IPS-20b (cell line): ENCODE data around the gene TWIST2.

ENCODE experiments used
- H3K27ac ChIP-seq: one replicate; pipeline ENCODE4 v1.5.1; 2013; ENCODE audit warnings: low read length
- H3K27me3 ChIP-seq: 2 replicates; pipeline ENCODE4 v1.6.1; 2013; ENCODE audit warnings: mild to moderate bottlenecking, low read length, inconsistent platforms; ENCODE audit not compliant: insufficient read depth
- H3K36me3 ChIP-seq: 2 replicates; pipeline ENCODE4 v1.6.1; 2013; ENCODE audit warnings: low read depth, mild to moderate bottlenecking, inconsistent platforms, low read length, moderate library complexity; ENCODE audit not compliant: insufficient read depth
- H3K4me1 ChIP-seq: 2 replicates; pipeline ENCODE4 v1.6.1; 2013; ENCODE audit warnings: mild to moderate bottlenecking, control low read depth, inconsistent platforms, low read length, moderate library complexity; ENCODE audit not compliant: insufficient read depth
- H3K4me3 ChIP-seq: 2 replicates; pipeline ENCODE4 v1.5.1; 2013; ENCODE audit warnings: mild to moderate bottlenecking, low read length, inconsistent platforms
- H3K9ac ChIP-seq: 2 replicates; pipeline ENCODE4 v1.6.1; 2013; ENCODE audit warnings: low read depth, mild to moderate bottlenecking, inconsistent platforms, low read length, moderate library complexity
- H3K9me3 ChIP-seq: 2 replicates; pipeline ENCODE4 v1.6.1; 2013; ENCODE audit warnings: mild to moderate bottlenecking, low read depth, low read length, inconsistent platforms; ENCODE audit not compliant: insufficient read depth

Gene TWIST2

DNA sequence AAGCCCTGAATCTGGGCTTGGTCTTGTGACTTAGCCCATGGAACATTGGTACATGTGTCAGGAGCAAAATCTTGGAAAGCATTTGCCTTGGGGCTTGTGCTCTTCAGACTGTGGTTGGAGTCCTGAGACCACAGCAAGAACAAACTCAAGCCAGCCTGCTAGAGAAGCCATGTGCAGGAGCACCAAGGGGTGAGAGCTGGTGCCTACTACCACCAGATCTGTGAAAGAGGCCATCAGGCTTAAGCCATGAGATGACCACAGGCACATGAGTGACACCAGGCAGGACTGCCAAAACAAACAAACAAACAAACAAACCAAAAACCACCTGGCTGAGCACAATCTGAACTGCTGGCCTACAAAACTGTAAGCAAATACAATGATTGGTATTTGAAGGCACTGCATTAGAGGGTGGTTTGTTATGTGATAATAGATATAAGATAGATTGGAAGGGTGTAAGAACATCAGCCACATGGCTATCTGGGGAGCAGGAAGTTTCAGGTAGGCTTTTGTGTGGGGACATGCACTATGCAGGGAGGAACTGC is 9.0 kb upstream of the TWIST2 start:
- Histone ChIP-seq H3K9ac (no peak overlapping the region), H3K27ac (no peak overlapping the region), H3K4me1 (no peaks in the 10 kb centered on the region), H3K36me3 (no peaks in the 10 kb centered on the region), H3K27me3 (peaks cover 10% of the 10 kb centered on the region), H3K9me3 (no peaks in the 10 kb centered on the region; the same call in 1 of the 2 replicates), H3K4me3 (no peak overlapping the region)

DNA sequence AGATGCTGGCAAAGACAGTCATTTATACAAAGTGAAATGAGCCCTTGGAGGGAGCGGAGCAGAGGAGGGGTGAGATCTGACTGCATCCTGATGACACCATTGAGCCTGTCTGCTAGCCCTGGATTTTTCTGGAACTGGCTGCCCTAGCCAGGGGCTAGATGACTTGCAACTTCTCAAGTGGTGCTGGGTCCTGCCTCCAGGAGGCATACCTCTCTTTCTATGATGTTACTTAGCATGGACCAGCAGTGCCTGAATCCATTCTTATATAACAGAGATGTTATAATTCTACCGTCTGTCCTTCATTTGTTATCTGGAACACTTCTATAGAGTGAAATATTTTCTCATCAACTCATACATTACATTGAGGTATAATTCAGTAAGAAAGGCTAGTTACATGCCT is 8.5 kb upstream of the TWIST2 start:
- no peaks in the 10 kb centered on the region for H3K36me3 ChIP-seq
- H3K4me3 ChIP-seq, result no peak overlapping the region
- no peaks in the 10 kb centered on the region for H3K4me1 ChIP-seq
- H3K27me3 ChIP-seq, result peaks cover 16% of the 10 kb centered on the region
- H3K9me3 ChIP-seq, result no peaks in the 10 kb centered on the region; the same call in 1 of the 2 replicates
- H3K27ac ChIP-seq, result no peak overlapping the region
- H3K9ac ChIP-seq, result no peak overlapping the region

DNA sequence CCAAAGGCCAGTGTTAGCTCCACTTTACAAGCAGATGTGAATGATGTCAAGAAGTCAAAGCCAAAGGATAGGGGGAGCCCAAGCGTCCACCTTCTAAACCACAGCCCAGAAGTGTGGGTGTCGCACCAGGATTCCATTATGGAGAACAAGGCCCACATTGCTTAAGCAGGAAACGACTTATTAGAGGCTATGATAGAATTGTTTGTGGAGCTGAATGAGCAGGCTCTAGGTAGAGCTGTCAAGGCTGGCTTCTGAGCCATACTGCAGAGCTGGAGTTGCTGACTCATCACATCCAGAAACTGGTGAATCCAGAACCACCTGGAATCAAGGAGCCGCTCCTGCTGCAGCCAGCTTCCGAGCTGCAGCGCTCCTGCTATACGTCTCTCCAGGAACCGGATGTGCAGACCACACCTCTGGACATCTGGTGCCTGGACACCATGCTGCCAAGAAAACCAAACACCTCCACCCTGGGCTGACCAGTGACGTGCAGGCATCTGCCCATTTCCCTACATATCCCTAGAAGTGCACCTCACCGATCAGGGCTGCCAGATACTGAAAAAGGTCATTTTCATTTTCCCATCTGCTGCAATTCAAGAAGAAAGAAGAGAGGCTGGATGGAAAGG is 6.2 kb upstream of the TWIST2 start:
- H3K9ac ChIP-seq, result no peak overlapping the region
- no peak overlapping the region for H3K27ac ChIP-seq
- H3K9me3 ChIP-seq, result no peaks in the 10 kb centered on the region; the same call in none of the 2 replicates
- no peak overlapping the region for H3K4me3 ChIP-seq
- H3K36me3 ChIP-seq, result no peaks in the 10 kb centered on the region
- H3K27me3 ChIP-seq, result peaks cover 38% of the 10 kb centered on the region
- H3K4me1 ChIP-seq, result no peaks in the 10 kb centered on the region

DNA sequence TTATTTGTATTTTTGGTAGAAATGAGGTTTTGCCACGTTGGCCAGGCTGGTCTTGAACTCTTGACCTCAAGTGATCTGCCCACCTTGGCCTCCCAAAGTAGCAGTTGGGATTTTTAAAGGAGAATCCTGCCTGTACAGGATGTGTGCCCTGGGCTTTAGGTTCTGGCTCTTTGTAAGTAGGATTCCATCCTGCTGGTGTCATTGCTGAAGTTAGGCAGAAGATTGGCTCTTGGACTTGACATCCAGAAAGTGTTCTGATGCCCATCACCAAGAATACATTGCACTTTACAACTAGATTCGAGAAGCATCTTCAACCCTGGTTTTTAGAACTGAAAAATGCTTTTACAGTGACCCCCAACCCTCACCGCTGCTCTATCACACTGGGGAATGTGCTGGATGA is 4.4 kb upstream of the TWIST2 start:
- Histone ChIP-seq H3K27me3 (peaks cover 56% of the 10 kb centered on the region), H3K9ac (no peak overlapping the region), H3K4me1 (no peaks in the 10 kb centered on the region), H3K4me3 (no peak overlapping the region), H3K9me3 (no peaks in the 10 kb centered on the region; the same call in none of the 2 replicates), H3K36me3 (no peaks in the 10 kb centered on the region), H3K27ac (no peak overlapping the region)

DNA sequence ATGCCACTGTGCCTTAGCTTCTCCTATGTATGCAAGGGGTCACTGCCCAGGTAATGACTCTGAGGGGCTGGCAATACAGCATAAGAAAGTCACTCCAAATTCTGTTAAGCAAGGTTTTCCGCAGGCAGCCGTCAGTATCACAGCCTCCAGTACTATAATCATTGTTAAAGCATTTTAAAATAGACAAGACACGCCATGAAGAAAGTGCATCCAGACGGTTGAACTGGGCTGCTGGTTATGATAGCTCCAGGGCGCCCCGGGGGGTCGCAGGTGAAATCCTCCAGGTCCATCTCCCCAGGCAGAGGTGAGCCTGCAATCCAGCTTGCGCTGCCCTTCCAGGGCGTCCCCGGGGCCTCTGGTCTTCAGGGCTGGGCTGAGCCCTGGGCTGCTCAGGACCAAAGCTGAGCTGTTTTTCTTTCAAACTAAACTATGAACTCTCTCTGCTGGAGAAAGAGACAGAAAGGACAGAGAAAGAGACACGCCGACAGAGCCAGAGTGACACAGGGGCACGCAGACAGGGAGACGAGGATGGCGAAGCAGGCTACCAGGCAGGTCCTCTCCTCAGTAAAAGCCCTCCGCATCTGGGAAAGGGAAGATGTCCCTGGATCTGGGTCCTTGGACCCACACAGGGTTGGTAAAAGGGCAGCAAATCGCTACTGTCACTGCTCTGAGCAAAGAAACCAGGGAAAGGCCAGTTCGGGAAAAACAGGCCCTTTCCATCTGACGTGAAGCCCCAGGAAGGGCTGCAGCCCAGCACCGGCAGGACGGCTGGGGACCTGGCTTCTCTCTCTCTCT is 2.1 kb upstream of the TWIST2 start:
- Histone ChIP-seq H3K4me1 (no peaks in the 10 kb centered on the region), H3K27ac (no peak overlapping the region), H3K36me3 (no peaks in the 10 kb centered on the region), H3K4me3 (peak overlapping the region; percentile 67), H3K27me3 (peaks cover 79% of the 10 kb centered on the region), H3K9me3 (no peaks in the 10 kb centered on the region; the same call in 1 of the 2 replicates), H3K9ac (no peak overlapping the region)

DNA sequence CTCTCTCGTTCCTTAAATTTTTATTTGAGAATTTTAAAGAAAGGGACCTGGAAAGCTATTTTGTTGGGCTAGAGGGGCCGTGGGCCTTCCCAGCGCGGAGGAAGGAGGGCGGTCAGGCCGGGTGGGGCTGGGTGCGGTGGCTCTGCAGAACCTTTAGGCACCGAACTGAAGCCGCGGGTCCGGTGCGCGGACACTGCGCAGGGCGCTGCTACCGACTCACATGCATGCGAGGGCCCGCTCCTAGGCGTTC is 1.6 kb upstream of the TWIST2 start:
- Histone ChIP-seq H3K27me3 (peaks cover 85% of the 10 kb centered on the region), H3K9me3 (no peaks in the 10 kb centered on the region; the same call in 1 of the 2 replicates), H3K36me3 (no peaks in the 10 kb centered on the region), H3K4me1 (no peaks in the 10 kb centered on the region), H3K4me3 (peak overlapping the region; percentile 67; the same call in 1 of the 2 replicates), H3K27ac (no peak overlapping the region), H3K9ac (no peak overlapping the region)

DNA sequence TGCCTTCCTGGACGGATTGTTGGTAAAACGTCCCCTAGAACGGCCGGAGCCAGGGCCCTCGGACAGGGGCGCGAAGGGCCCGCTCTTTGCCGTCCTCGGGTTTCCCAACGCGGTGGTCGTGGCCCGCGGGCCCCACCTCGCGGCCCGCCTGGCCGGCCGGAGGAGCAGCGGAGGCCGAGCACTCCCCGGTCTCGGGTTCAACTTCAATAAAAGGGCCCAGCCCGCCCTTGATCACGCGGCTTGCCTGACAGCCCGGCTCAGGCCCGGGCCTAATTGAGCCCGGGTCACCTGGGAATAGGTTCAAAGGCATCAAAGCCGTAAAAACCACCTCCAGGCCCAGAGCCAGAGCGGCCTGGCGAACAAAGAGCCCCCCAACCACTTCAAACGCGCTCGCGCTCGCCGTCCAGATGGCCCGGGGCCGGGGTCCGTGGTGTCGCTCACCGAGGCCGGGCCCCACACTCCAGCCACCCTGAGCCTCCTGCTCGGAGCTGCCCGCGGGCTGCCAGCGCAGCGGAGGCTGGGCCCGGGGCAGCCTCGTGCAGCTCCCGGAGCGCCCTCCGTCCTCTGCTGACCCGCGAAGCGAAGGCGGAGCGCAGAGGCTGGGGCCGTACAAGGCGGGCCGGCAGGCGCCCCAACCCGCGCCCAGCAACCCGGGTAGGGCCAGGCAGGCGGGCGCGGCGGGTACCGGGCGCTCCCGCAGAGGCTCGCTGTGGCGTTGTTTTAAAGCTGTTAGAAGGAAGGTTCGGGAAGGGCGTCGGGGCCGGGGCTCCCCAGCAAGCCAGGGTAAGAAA is 1.1 kb upstream of the TWIST2 start:
- no peaks in the 10 kb centered on the region; the same call in 1 of the 2 replicates for H3K9me3 ChIP-seq
- H3K27me3 ChIP-seq, result peaks cover 90% of the 10 kb centered on the region
- peak overlapping the region; percentile 67; the same call in 1 of the 2 replicates for H3K4me3 ChIP-seq
- no peaks in the 10 kb centered on the region for H3K36me3 ChIP-seq
- H3K4me1 ChIP-seq, result no peaks in the 10 kb centered on the region
- H3K27ac ChIP-seq, result no peak overlapping the region
- H3K9ac ChIP-seq, result no peak overlapping the region

DNA sequence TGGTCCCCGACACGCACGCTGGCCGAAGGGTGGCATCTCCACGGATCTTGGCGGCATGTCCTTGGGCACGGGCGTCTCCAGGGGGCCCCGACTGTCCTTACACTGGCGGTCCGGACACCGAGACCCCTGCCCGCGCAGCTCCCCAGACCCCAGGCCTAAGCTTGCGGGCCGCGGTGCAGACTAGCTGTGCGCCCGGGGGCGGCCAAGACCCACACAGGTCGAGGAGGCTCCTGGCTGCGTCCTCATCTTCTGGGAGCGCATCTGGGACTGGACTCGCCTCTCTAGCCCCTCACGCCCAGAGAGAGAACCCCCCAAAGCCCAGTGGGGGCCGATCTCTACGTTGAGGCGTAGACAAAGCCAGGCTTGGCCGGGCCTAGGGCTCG is 475 bp upstream of the TWIST2 start:
- Histone ChIP-seq H3K4me1 (no peaks in the 10 kb centered on the region), H3K9ac (no peak overlapping the region), H3K4me3 (peak overlapping the region; percentile 67; the same call in 1 of the 2 replicates), H3K27ac (no peak overlapping the region), H3K9me3 (no peaks in the 10 kb centered on the region; the same call in 1 of the 2 replicates), H3K27me3 (peaks cover 96% of the 10 kb centered on the region), H3K36me3 (no peaks in the 10 kb centered on the region)

DNA sequence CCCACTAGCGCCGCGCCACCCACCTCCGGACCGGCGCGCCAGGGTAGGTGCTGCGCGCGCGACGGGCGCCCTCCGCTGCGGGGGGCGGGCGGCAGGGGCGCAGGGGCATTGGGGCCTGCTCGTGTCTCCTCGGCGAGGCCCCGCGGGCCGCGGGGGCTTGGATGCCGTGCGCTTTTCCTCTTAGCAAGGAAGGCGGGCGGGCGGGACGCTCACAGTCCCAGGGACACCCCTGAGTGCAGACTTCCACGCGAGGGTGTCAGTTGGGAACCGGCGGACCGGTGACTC is 748 bp downstream of the TWIST2 start:
- H3K27me3 ChIP-seq, result peaks cover 95% of the 10 kb centered on the region
- H3K36me3 ChIP-seq, result no peaks in the 10 kb centered on the region
- peak overlapping the region; percentile 67 for H3K4me3 ChIP-seq
- H3K4me1 ChIP-seq, result no peaks in the 10 kb centered on the region
- H3K27ac ChIP-seq, result no peak overlapping the region
- no peaks in the 10 kb centered on the region; the same call in 1 of the 2 replicates for H3K9me3 ChIP-seq
- no peak overlapping the region for H3K9ac ChIP-seq

DNA sequence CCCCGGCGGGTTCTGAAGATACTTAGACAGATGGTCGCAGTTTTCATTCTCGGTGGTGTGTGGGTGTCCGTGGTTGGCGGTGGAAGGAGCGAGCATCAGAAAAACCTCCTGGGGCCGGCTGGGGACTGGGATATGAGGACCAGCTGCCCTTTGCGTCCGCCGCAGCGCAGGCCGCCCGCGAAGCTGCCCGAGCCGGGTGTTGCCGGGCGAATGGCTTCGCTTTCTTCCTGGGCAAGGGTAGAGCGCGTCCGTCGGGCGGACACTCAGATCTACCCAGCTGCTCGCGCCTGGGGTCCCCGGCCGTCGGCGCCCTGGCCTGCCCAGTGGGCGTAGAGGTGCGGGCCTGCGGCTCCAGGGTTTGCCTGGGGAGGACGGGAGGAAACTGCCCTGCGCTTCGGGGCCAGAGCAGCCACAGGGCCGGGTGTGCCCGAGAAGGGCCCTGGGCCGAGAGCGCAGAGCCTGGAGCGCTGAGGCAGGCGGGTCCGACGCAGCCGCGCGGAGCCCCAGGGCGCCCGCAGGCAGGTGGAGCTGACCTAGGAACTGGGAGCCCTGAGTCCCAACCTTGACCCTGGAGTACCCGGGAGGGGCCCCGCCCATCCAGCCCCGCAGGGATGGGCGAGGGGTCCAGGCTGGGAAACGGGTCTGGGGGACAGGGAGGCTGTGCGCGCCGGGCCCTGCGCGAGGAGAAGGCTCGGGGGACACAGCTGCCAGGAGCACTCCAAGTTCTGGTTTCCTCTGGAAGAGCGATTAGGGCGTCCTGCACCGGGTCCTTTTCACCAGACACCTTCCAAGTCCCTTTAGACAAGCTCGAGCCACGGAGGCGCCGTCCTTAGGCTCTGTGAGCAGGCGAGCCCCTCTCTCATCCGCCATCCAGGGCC is 1.3 kb downstream of the TWIST2 start:
- no peaks in the 10 kb centered on the region; the same call in 1 of the 2 replicates for H3K9me3 ChIP-seq
- H3K27me3 ChIP-seq, result peaks cover 95% of the 10 kb centered on the region
- no peaks in the 10 kb centered on the region for H3K4me1 ChIP-seq
- H3K27ac ChIP-seq, result no peak overlapping the region
- H3K4me3 ChIP-seq, result peak overlapping the region; percentile 67
- H3K9ac ChIP-seq, result no peak overlapping the region
- H3K36me3 ChIP-seq, result no peaks in the 10 kb centered on the region

DNA sequence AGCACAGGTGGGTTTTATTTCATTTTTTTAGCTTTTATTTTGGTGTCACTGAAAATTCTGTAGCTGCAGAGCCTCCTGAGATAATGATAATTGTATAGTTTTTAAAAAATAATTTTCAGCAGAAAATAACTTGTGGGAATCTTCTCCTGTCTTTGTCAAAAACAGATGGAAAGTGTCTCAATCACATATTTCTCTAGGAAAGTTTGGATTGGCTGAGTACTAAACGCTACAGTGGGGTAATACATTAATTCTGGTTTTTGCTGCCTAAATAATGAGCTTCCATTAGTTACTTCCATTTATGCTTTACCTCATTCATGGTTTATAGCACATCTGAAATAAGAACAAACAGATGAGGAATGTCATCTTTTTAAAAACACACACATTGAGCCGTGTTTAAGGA is 2.2 kb downstream of the TWIST2 start:
- H3K9ac ChIP-seq, result no peak overlapping the region
- no peaks in the 10 kb centered on the region; the same call in 1 of the 2 replicates for H3K9me3 ChIP-seq
- H3K4me3 ChIP-seq, result no peak overlapping the region
- H3K27me3 ChIP-seq, result peaks cover 95% of the 10 kb centered on the region
- H3K36me3 ChIP-seq, result no peaks in the 10 kb centered on the region
- no peak overlapping the region for H3K27ac ChIP-seq
- peaks cover 2% of the 10 kb centered on the region; the same call in 1 of the 2 replicates for H3K4me1 ChIP-seq
